Stimulated activated CD8-positive, alpha-beta memory T cell treated with anti-CD3 and anti-CD28 coated beads, Interleukin-7, amount 100 ng/mL, for 4 hours (primary cell): Measurements from ENCODE around the gene SUPT3H.

Source experiments
- DNase-seq, 2 donors: peaks; one replicate each; pipeline ENCODE4 v3.0.0-alpha.2; 2020; ENCODE audit warnings: low read depth in 2 of 2

The SUPT3H gene

GRCh38 chr6:45388328-45388727, 10.6 kb upstream of the SUPT3H start:
- DNase-seq = no peak

- DNase-seq = no peak
These were observed 9.5 kb upstream of the SUPT3H start for GRCh38 chr6:45387236-45387635.

- no peak for DNase-seq
These were observed 8.8 kb upstream of the SUPT3H start for GRCh38 chr6:45386501-45386900.

GRCh38 chr6:45382391-45382790, 4.7 kb upstream of the SUPT3H start:
- no peak for DNase-seq

GRCh38 chr6:45378334-45378926, 696 bp upstream of the SUPT3H start:
- DNase-seq = peak; percentile 3 to 7

GRCh38 chr6:45377043-45377553, 636 bp downstream of the SUPT3H start:
- DNase-seq = peak in 1 of 2 donors; percentile 83

GRCh38 chr6:45376310-45377042, 1.3 kb downstream of the SUPT3H start:
- DNase-seq = no peak

GRCh38 chr6:45375449-45375848, 2.3 kb downstream of the SUPT3H start:
- DNase-seq = no peak

GRCh38 chr6:45371924-45372573, 5.7 kb downstream of the SUPT3H start:
- no peak for DNase-seq

GRCh38 chr6:45369870-45370269, 7.9 kb downstream of the SUPT3H start:
- DNase-seq = no peak

- no peak for DNase-seq
These were observed 9.7 kb downstream of the SUPT3H start for GRCh38 chr6:45367999-45368398.

GRCh38 chr6:45366534-45366933, 11.2 kb downstream of the SUPT3H start:
- no peak for DNase-seq

GRCh38 chr6:45365036-45365435, 12.7 kb downstream of the SUPT3H start:
- no peak for DNase-seq

- DNase-seq = no peak
These were observed 13.3 kb downstream of the SUPT3H start for GRCh38 chr6:45364466-45364865.

GRCh38 chr6:45353654-45354053, 24.1 kb downstream of the SUPT3H start:
- DNase-seq = no peak

GRCh38 chr6:45351667-45352066, 26.1 kb downstream of the SUPT3H start:
- no peak for DNase-seq

- no peak for DNase-seq
These were observed 26.7 kb downstream of the SUPT3H start for GRCh38 chr6:45351076-45351475.

GRCh38 chr6:45350186-45350710, 27.5 kb downstream of the SUPT3H start:
- DNase-seq = no peak

- DNase-seq = no peak
These were observed 32.8 kb downstream of the SUPT3H start for GRCh38 chr6:45344900-45345299.

GRCh38 chr6:45328523-45328922, 49.2 kb downstream of the SUPT3H start:
- DNase-seq = no peak

GRCh38 chr6:45327956-45328522, 49.7 kb downstream of the SUPT3H start, which contains the start of gene RUNX2:
TSS of gene RUNX2 (plus strand) at chr6:45328330. CDS start at chr6:45328727, 397 bp downstream.
- no peak for DNase-seq
